Measurements from ENCODE around the gene NR2E1. TPM values are rescaled to one million over a fixed set of nuclear protein-coding genes. Genes with fewer than 3 reads are reported as not detected.

NR2E1 gene
- total RNA-seq, 1 experiment from 2014 or later: 0.22 TPM

DNA sequence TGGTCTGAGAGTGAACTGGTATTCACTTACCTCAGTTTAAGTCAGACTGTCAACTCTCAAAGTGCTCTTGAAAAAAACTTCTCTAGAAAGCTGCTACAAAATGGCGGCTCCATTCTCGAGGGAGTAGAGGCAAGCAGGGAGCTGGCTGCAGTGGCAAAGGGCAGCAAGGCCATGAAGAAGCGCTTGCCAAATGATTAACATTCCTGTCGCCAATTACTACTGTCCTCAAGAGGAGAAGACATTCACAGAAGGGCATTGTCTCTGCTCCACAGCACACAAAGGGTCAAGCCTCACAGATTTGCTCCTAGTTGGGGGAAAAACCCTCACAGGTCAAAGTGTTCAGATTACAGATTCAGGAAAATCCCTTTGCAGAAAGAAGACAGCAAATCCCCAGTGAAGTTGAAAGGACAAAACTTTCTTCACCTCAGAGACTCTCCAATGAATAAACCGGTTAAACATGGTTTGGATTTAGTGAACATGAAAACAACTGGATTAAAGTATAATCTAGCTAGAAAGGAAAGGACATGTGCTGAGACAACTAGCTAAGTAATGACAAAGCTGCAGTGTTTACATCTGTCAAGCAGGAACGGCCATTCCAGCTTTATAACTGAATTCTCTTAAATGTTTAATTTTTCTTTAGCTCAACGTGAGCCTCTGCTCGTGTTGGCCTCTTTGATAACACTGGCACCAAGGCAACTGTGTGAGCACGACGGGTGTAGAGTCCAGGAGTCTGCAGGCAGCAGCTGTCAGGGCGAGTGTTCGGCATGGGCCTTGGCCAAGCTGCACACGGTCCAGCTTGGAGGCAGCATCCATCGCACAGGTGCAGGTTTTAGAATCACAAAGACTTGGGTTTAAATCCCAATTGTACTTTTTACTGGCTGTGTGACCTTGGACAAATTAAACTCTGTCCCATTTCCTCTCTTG, 37.6 kb downstream of the NR2E1 start:
- H3K4me3 ChIP-seq: no peak overlapping the region
- no peaks in the 10 kb centered on the region for H3K36me3 ChIP-seq
- no peaks in the 10 kb centered on the region for H3K27me3 ChIP-seq
- H3K9me3 ChIP-seq (replicated peaks): no peaks in the 10 kb centered on the region
- peaks cover 7% of the 10 kb centered on the region; the same call in 1 of the 2 replicates for H3K4me1 ChIP-seq
- no peak overlapping the region for H3K27ac ChIP-seq
- no peak for DNase-seq

DNA sequence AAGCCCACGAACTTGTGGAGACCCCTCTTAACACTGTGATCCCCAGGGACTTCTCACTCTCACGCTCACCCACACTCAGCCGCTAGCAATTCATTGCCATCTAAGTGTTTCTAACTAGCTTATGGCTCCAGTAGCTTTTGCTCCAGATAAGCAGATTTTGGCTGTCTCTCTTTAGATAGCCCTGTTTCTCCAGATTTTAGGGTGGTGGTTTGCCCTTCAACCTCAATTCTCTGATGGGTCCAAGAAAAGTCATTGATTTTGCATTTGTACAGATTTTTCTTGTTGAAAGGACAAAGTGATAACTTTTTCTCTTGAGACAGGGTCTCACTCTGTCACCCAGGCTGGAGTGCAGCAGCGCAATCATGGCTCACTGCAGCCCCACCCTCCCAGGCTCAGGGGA, 41.2 kb downstream of the NR2E1 start:
- Histone ChIP-seq H3K27ac (no peak overlapping the region), H3K4me3 (no peak overlapping the region), H3K27me3 (no peaks in the 10 kb centered on the region), H3K9me3 (replicated peaks) (no peaks in the 10 kb centered on the region), H3K36me3 (peaks cover 9% of the 10 kb centered on the region), H3K4me1 (no peaks in the 10 kb centered on the region)
- DNase-seq: no peak

DNA sequence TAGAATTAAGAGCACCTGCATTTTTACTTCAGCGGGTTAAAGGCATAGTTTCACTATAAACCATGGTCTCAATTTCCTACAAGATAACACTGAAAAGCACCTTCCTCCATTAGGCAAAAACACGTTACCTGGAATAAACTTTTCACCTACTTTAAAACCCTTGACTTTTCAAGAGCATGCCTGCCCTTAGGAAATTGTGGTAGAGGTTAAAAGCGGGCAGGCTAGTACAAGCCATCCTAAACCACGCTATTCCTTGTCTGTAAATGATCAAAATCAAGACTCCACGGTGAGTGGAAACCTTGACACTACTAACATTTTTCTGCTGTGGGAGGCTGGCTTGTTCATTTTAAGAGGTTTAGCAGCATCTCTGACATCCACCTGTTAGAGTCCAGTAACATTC, 43.9 kb downstream of the NR2E1 start:
- Histone ChIP-seq H3K36me3 (peaks cover 9% of the 10 kb centered on the region), H3K4me3 (no peak overlapping the region), H3K27me3 (no peaks in the 10 kb centered on the region), H3K4me1 (no peaks in the 10 kb centered on the region), H3K27ac (no peak overlapping the region), H3K9me3 (replicated peaks) (no peaks in the 10 kb centered on the region)
- DNase-seq: no peak

DNA sequence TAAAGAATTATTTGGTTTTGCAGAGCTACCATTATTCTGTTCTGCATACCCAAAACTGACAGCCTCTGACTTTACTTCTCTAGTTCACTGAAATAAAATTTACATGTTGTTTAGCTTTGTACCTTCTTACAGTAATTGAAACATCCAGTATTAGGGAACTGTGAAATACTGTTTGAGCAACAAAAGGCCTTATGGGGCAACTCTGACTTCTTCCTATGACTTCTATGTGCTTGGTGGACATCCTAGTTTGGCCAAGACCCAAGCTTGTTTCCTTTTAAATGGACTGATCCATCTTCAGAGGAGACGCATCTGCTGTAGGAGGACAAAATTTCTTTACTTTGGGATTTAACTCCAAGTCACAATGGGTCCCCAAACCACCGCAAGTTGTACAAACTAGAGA, 44.7 kb downstream of the NR2E1 start:
- no peaks in the 10 kb centered on the region for H3K9me3 ChIP-seq (replicated peaks)
- no peaks in the 10 kb centered on the region for H3K4me1 ChIP-seq
- H3K27me3 ChIP-seq: no peaks in the 10 kb centered on the region
- no peak overlapping the region for H3K27ac ChIP-seq
- DNase-seq: no peak
- peaks cover 9% of the 10 kb centered on the region for H3K36me3 ChIP-seq
- no peak overlapping the region for H3K4me3 ChIP-seq

DNA sequence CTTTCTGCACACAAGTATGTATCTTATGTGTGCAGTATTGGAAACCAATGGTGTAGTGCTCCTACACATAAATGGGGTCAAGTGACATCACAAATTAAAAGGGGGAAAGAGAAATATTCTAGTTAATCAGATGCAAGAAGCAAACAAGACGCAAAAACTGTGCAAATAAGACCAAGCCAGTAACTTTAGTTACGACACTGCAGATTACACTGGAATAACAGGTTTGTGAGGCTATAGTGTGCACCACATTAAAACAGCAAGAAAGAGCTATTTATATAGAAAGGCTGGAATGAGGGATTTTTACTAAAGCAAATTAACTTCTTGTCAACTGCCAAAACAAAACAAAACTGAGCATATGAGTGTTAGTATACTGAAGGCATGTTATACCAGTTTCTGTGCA, 45.8 kb downstream of the NR2E1 start:
- no peaks in the 10 kb centered on the region for H3K9me3 ChIP-seq (replicated peaks)
- H3K27ac ChIP-seq: no peak overlapping the region
- no peaks in the 10 kb centered on the region for H3K27me3 ChIP-seq

DNA sequence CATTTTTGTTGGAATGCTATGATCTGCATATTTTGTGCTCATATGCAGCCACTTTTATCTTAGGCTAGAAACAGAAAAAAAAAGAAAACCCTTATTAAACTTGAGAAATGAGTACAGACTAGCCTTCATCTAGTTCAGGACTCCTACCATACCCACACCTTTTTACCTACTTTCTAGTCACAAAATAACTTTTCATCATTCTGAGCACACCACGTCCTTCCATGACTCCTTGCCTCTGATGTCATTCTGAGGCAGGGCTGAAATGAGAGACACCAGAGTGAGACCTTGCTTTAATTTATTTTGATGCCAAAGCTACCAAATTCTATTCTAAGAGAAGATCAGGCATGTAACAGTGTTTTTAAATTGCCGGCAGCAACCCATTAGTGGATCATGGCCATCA, 56.2 kb downstream of the NR2E1 start:
- Histone ChIP-seq H3K27me3 (no peaks in the 10 kb centered on the region), H3K9me3 (replicated peaks) (no peaks in the 10 kb centered on the region), H3K27ac (no peak overlapping the region), H3K36me3 (peaks cover 30% of the 10 kb centered on the region), H3K4me1 (peaks cover 3% of the 10 kb centered on the region; the same call in 1 of the 2 replicates), H3K4me3 (no peak overlapping the region)
- DNase-seq: no peak

More for the DNA sequence above, 45.8 kb downstream of the NR2E1 start:
- peaks cover 13% of the 10 kb centered on the region for H3K36me3 ChIP-seq
- H3K4me3 ChIP-seq: no peak overlapping the region
- no peak for DNase-seq
- H3K4me1 ChIP-seq: no peaks in the 10 kb centered on the region

DNA sequence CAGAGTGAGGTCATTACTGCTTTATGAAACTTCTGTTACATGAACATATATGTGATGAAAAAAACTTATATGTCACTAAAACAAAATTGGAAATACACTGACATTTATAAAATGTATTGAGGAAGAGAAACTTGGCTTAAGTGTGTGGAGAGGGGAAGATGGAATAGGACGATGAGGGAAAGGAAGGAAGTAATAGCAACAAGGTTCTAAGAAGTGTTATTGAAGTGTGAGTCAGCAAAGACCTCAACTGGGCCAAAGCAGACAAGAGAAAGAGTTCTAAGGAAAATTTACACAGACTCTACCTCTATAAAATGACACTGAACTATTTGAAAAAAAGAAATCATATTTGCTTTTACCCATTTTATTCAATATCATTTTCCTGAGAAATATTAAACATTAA, 56.7 kb downstream of the NR2E1 start:
- H3K27me3 ChIP-seq: no peaks in the 10 kb centered on the region
- no peak overlapping the region for H3K27ac ChIP-seq
- no peaks in the 10 kb centered on the region for H3K9me3 ChIP-seq (replicated peaks)
- H3K4me3 ChIP-seq: no peak overlapping the region
- DNase-seq: no peak
- peaks cover 30% of the 10 kb centered on the region for H3K36me3 ChIP-seq
- peaks cover 7% of the 10 kb centered on the region for H3K4me1 ChIP-seq

DNA sequence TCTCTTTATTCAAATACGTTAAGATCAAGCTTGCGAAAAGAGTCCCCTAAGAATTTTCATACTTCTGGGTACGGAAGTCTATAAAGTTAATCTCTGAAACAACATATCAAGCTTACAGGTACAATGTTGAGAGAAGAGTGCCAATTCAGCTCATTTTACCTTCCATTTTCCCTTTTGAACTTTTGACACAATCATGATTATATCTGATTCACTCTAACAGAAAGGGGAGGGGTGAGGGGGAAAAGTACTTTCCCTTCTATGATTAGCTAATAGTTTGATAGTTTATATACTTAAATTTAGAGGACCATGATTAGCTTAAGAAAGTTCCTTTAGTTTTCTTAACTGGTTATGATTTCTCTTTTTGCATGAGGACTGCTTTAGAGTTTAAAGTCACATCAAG, 61.5 kb downstream of the NR2E1 start:
- Histone ChIP-seq H3K27me3 (no peaks in the 10 kb centered on the region), H3K9me3 (replicated peaks) (no peaks in the 10 kb centered on the region), H3K27ac (no peak overlapping the region), H3K4me1 (peaks cover 7% of the 10 kb centered on the region), H3K4me3 (no peak overlapping the region), H3K36me3 (peaks cover 7% of the 10 kb centered on the region)
- no peak for DNase-seq

DNA sequence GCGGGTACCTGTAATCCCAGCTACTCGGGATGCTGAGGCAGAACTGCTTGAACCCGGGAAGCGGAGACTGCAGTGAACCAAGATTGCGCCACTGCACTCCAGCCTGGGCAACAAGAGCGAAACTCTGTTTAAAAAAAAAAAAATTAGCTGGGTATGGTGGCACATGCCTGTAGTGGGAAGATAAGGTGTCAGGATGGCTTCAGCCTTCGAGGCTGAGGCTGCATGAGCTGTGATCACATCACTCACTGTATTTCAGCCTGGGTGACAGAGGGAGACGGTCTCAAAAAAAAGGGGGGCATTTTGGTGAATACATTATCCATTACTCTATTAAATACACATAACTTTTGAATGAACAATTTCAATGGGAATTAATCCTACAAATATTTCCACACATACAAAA, 62.6 kb downstream of the NR2E1 start:
- no peak for DNase-seq
- H3K9me3 ChIP-seq (replicated peaks): no peaks in the 10 kb centered on the region
- no peak overlapping the region for H3K4me3 ChIP-seq
- no peaks in the 10 kb centered on the region for H3K27me3 ChIP-seq
- H3K36me3 ChIP-seq: peaks cover 2% of the 10 kb centered on the region; the same call in 1 of the 2 replicates
- H3K27ac ChIP-seq: no peak overlapping the region
- peaks cover 7% of the 10 kb centered on the region for H3K4me1 ChIP-seq

DNA sequence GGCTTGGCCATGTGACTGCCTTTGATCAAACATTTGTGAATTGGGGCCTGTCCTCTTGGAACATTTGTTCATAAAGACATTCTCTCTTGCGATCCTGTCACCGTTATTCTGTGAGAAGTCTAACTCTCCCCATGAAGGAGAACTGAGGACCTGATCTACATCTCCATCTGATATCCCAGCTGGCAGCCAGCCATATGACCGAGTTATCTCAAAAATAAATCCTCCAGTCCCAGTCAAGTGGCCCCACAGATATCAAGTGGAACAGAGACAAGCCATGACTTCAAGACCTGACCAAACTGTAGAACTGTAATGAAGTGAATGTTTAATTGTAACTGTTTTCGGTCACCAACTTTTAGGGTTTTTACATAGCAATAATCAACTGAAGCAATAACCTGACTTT, 69.3 kb downstream of the NR2E1 start:
- H3K36me3 ChIP-seq: peaks cover 11% of the 10 kb centered on the region
- H3K9me3 ChIP-seq (replicated peaks): no peaks in the 10 kb centered on the region
- DNase-seq: peak in 1 of 2 experiments; percentile 9
- no peaks in the 10 kb centered on the region for H3K27me3 ChIP-seq
- no peaks in the 10 kb centered on the region for H3K4me1 ChIP-seq
- H3K4me3 ChIP-seq: no peak overlapping the region
- no peak overlapping the region for H3K27ac ChIP-seq

DNA sequence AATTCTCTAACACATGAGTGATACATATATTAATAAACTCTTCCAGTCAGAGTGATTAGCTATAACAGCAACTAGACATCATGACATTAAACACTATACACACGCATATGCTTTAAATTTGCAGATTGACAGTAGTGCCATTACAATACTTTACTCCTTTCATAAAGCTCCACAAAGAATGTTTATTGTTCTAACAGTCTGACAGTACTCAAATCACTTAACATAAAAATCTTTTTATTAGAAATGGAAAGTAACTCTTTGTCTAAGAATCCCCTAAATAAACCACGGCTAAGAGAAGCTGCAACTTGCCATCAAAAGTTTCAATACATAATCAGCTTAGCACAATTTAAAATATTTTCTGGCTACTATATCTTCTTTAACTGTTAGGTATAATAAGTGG, 71.0 kb downstream of the NR2E1 start:
- H3K36me3 ChIP-seq: peaks cover 16% of the 10 kb centered on the region
- H3K4me1 ChIP-seq: no peaks in the 10 kb centered on the region
- no peaks in the 10 kb centered on the region for H3K27me3 ChIP-seq
- H3K27ac ChIP-seq: no peak overlapping the region
- no peak overlapping the region for H3K4me3 ChIP-seq
- H3K9me3 ChIP-seq (replicated peaks): no peaks in the 10 kb centered on the region
- no peak for DNase-seq

DNA sequence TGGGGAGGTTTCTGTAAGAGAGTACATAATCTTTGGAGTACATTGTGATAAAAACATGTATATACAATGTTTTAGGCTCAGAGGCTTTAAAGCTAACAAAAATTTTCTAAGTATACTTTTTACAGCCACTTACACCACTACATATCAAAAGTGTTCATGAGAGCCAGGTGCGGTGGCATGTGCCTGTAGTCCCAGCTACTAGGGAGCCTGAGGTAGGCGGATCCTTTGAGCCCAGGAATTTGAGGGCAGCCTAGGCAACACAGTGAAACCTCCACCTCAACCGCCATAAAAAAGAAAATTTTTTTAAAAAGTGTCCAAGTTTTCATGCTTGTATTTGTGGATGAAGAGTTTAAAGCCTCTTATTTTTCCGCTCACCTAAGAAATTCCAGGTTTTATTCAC, 72.5 kb downstream of the NR2E1 start:
- Histone ChIP-seq H3K36me3 (peaks cover 16% of the 10 kb centered on the region), H3K27ac (no peak overlapping the region), H3K4me1 (no peaks in the 10 kb centered on the region), H3K9me3 (replicated peaks) (0 out of 2 replicates have a peak, but pooled peaks cover 3% of the 10 kb centered on the region), H3K27me3 (no peaks in the 10 kb centered on the region), H3K4me3 (no peak overlapping the region)
- no peak for DNase-seq

Other genes starting within 250 kb of the NR2E1 start
- 19.9 and 25.6 TPM in 2 replicates for gene SEC63, start 207.8 kb upstream of the NR2E1 start, total RNA-seq (2014; rRNA removed; shearing (Covaris generic))
- 35.2 and 39.3 TPM in 2 replicates for gene OSTM1, start 91.3 kb upstream of the NR2E1 start, total RNA-seq (2014; rRNA removed; shearing (Covaris generic))
- 189 and 209 TPM in 2 replicates for gene SNX3, start 95.0 kb downstream of the NR2E1 start, total RNA-seq (2014; rRNA removed; shearing (Covaris generic))
- gene AFG1L, start 129.0 kb downstream of the NR2E1 start, total RNA-seq (2014; rRNA removed; shearing (Covaris generic)): 4.4 and 6.3 TPM in 2 replicates

Data from SJCRH30 (cell line).